ENCODE measurements around the gene PLPPR4. TPM values are rescaled to one million over a fixed set of nuclear protein-coding genes. Genes with fewer than 3 reads are reported as not detected.

The PLPPR4 gene
- total RNA-seq, 6 donors from 2014 or later, result 0.10 to 2.6 (median 0.30) TPM; not detected in 1

DNA sequence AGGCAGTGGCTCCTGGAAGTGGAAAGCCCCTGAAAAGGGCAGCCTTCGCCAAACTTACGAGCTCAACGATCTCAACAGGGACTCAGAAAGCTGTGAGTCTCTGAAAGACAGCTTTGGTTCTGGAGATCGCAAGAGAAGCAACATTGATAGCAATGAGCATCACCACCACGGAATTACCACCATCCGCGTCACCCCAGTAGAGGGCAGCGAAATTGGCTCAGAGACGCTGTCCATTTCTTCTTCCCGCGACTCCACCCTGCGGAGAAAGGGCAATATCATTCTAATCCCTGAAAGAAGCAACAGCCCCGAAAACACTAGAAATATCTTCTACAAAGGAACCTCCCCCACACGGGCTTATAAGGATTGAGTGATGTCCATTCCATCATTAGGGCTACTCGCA, 42.4 kb downstream of the PLPPR4 start:
- Histone ChIP-seq H3K27ac (no peak overlapping the region), H3K9me3 (no peaks in the 10 kb centered on the region), H3K4me1 (no peaks in the 10 kb centered on the region), H3K4me3 (no peak overlapping the region), H3K27me3 (no peaks in the 10 kb centered on the region), H3K36me3 (no peaks in the 10 kb centered on the region)
- ATAC-seq (ENCODE audit: low FRiP score in 2 of 2), result no peak
- TF ChIP-seq EP300 (IDR thresholded peaks at IDR 0.05) (no peak), POLR2A (IDR thresholded peaks at IDR 0.05) (no peak), POLR2AphosphoS5 (IDR thresholded peaks at IDR 0.05) (no peak)
- TF ChIP-seq, protein P1, sequence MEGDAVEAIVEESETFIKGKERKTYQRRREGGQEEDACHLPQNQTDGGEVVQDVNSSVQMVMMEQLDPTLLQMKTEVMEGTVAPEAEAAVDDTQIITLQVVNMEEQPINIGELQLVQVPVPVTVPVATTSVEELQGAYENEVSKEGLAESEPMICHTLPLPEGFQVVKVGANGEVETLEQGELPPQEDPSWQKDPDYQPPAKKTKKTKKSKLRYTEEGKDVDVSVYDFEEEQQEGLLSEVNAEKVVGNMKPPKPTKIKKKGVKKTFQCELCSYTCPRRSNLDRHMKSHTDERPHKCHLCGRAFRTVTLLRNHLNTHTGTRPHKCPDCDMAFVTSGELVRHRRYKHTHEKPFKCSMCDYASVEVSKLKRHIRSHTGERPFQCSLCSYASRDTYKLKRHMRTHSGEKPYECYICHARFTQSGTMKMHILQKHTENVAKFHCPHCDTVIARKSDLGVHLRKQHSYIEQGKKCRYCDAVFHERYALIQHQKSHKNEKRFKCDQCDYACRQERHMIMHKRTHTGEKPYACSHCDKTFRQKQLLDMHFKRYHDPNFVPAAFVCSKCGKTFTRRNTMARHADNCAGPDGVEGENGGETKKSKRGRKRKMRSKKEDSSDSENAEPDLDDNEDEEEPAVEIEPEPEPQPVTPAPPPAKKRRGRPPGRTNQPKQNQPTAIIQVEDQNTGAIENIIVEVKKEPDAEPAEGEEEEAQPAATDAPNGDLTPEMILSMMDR (IDR thresholded peaks at IDR 0.05), result no peak
- 90 to 92% methylated on average over 15 of the region's 15 CpGs for WGBS, 2 donors
- DNase-seq, result no peak

DNA sequence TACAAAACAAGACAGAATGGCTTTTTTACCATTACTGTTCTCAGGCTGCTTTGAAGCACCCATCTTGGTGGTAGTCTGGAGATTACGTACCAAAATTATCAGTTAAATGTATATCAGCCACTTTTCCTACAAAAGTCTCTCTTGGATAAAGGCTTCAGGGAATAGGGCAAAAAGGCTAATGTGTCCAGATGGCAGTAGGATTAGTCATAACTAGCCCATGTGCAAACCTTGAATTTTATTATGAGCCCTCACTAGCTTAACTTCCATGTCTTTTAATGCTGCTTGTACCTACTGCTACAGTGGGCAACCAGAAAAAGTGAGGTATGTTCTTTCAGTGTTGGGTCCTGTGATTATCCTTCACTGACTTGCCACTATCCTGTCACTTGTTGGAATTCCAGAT, 51.0 kb downstream of the PLPPR4 start:
- Histone ChIP-seq H3K9me3 (no peaks in the 10 kb centered on the region), H3K27ac (no peak overlapping the region), H3K4me1 (no peaks in the 10 kb centered on the region), H3K36me3 (no peaks in the 10 kb centered on the region), H3K4me3 (no peak overlapping the region), H3K27me3 (no peaks in the 10 kb centered on the region)
- TF ChIP-seq EP300 (IDR thresholded peaks at IDR 0.05), result no peak
- TF ChIP-seq POLR2AphosphoS5 (IDR thresholded peaks at IDR 0.05), result no peak
- TF ChIP-seq, protein P1 (IDR thresholded peaks at IDR 0.05), result no peak
- TF ChIP-seq POLR2A (IDR thresholded peaks at IDR 0.05), result no peak
- WGBS, 2 donors, result 86 to 93% methylated on average over 1 of the region's 1 CpG
- no peak for ATAC-seq (ENCODE audit: low FRiP score in 2 of 2)
- DNase-seq, result no peak

DNA sequence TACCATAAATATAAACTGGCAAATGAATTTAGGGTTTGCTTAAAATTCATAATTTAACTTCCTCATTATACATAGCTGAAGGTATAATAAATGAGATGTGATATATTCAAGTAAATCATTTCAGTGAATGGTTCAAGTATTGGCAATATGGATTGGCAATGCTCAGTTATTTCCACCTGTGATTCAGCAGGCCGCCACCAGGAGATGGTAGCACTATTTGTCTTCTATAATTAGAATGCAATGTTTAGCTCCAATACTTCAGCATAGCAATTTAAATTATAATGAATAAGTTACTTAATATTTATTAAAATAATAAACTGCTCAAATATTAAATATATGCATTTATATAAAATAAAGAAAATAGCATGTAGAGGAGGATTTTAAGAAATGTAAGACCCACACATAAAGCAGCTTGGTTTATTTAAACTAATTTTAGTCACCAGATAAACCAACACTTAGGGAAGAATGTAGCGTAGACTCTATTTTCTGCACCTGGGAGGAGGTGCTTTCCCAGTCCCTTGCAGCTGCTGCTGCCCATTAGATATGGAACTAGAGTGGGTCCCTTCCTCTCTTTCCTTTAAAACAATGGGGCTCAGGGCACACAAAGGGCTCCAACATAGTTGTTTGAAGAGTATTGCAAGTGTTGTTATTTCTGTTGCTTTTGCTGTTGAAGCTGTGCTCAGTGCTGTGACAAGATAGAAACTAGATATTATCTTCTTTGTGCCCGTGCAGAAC, 62.1 kb downstream of the PLPPR4 start:
- WGBS, 2 donors, result 80 to 84% methylated on average over 3 of the region's 3 CpGs

DNA sequence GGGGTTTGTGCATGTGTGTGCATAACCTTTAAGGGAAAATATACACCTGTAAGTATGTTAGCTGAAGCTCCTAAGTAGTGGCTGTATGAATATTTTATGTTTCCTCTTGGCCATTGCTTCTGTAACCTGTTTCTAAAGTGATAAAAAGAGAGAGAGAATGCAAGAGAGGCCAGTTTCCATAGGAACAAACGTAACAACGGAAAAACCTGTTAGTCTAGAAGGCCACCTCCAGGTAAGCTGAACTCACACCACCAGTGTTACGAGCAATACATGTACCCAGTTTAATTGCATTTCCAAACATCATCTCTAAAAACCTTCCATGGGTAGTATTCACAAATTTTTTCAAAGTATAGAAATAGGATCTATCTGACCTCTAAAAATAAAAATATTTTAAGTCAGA, 63.1 kb downstream of the PLPPR4 start:
- no peak for TF ChIP-seq EP300 (IDR thresholded peaks at IDR 0.05)
- TF ChIP-seq, protein P1 (IDR thresholded peaks at IDR 0.05), result no peak
- TF ChIP-seq POLR2AphosphoS5 (IDR thresholded peaks at IDR 0.05), result no peak
- no peak for TF ChIP-seq POLR2A (IDR thresholded peaks at IDR 0.05)
- no peak overlapping the region for H3K4me3 ChIP-seq
- no peaks in the 10 kb centered on the region for H3K9me3 ChIP-seq
- H3K4me1 ChIP-seq, result no peaks in the 10 kb centered on the region
- WGBS, 2 donors, result 60 to 75% methylated on average over 3 of the region's 3 CpGs
- H3K27me3 ChIP-seq, result no peaks in the 10 kb centered on the region
- no peaks in the 10 kb centered on the region for H3K36me3 ChIP-seq
- DNase-seq, result no peak
- no peak for ATAC-seq (ENCODE audit: low FRiP score in 2 of 2)
- no peak overlapping the region for H3K27ac ChIP-seq

More for the DNA sequence above, 62.1 kb downstream of the PLPPR4 start:
- Histone ChIP-seq H3K27ac (no peak overlapping the region), H3K4me3 (no peak overlapping the region), H3K27me3 (no peaks in the 10 kb centered on the region), H3K9me3 (no peaks in the 10 kb centered on the region), H3K36me3 (no peaks in the 10 kb centered on the region), H3K4me1 (no peaks in the 10 kb centered on the region)
- ATAC-seq (ENCODE audit: low FRiP score in 2 of 2) (no peak), DNase-seq (no peak)
- TF ChIP-seq POLR2A (IDR thresholded peaks at IDR 0.05) (no peak), POLR2AphosphoS5 (IDR thresholded peaks at IDR 0.05) (no peak)
- TF ChIP-seq, protein P1 (IDR thresholded peaks at IDR 0.05), result peak in 2 of 6 experiments; percentile 7 to 19

DNA sequence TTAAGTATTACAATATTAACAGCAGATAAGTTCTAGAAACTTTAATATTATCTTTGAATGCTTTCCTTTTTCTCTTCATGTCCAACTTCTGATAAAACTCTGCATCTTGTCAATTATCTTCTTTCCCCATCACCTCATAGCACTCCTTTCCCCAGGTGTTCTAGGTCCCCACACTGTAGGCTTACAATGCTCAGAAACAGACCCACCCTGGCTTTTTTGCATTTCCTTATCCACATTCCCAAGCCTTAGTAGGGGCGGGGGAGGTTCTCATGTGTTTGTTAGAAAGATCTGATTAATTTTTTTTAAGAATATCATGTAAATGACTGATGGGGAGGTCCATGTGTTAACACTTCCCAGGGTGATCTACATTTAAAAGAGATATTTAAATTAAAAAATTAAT, 63.9 kb downstream of the PLPPR4 start:
- Histone ChIP-seq H3K27ac (no peak overlapping the region), H3K4me3 (no peak overlapping the region), H3K36me3 (no peaks in the 10 kb centered on the region), H3K27me3 (no peaks in the 10 kb centered on the region), H3K9me3 (no peaks in the 10 kb centered on the region), H3K4me1 (no peaks in the 10 kb centered on the region)
- no peak for TF ChIP-seq POLR2A (IDR thresholded peaks at IDR 0.05)
- TF ChIP-seq, protein P1 (IDR thresholded peaks at IDR 0.05), result no peak
- TF ChIP-seq EP300 (IDR thresholded peaks at IDR 0.05), result no peak
- TF ChIP-seq POLR2AphosphoS5 (IDR thresholded peaks at IDR 0.05), result no peak
- ATAC-seq (ENCODE audit: low FRiP score in 2 of 2), result no peak
- DNase-seq, result no peak
- WGBS, 2 donors, result 89 to 97% methylated on average over 1 of the region's 1 CpG
